Osteocyte (in vitro differentiated cells): ENCODE measurements around the gene STMN1. TPM values are rescaled to one million over a fixed set of nuclear protein-coding genes. Genes with fewer than 3 reads are reported as not detected.

Experiments
- DNase-seq: peaks from one replicate; pipeline ENCODE4 v3.0.0; 2021; ENCODE audit warnings: mixed read lengths; ENCODE audit not compliant: unreplicated experiment; ENCODE audit errors: extremely low spot score
- H3K27ac Mint-ChIP-seq: one replicate; pipeline ENCODE4 v1.8.0; 2021; ENCODE audit warnings: mild to moderate bottlenecking, mixed read lengths; ENCODE audit not compliant: unreplicated experiment
- H3K27me3 Mint-ChIP-seq: one replicate; pipeline ENCODE4 v1.8.0; 2021; ENCODE audit warnings: mixed read lengths; ENCODE audit not compliant: unreplicated experiment
- H3K36me3 Mint-ChIP-seq: one replicate; pipeline ENCODE4 v1.8.0; 2021; ENCODE audit warnings: mixed read lengths; ENCODE audit not compliant: unreplicated experiment
- H3K4me1 Mint-ChIP-seq: one replicate; pipeline ENCODE4 v1.8.0; 2021; ENCODE audit warnings: mixed read lengths; ENCODE audit not compliant: unreplicated experiment
- H3K4me3 Mint-ChIP-seq: one replicate; pipeline ENCODE4 v1.8.0; 2021; ENCODE audit warnings: mild to moderate bottlenecking, moderate library complexity, mixed read lengths; ENCODE audit not compliant: unreplicated experiment
- H3K9me3 Mint-ChIP-seq: one replicate; pipeline ENCODE4 v1.8.0; 2021; ENCODE audit warnings: mixed read lengths; ENCODE audit not compliant: unreplicated experiment
- CTCF ChIP-seq: fragments of 200-600 bp; sonication (generic); IDR thresholded peaks from 2 replicates; pipeline ENCODE4 v1.5.0; 2021; ENCODE audit warnings: antibody characterized with exemption, mild to moderate bottlenecking, moderate library complexity
- total RNA-seq: library from RNA; stranded (reverse); gene quantifications from 2 replicates; pipeline ENCODE4 v1.2.1, GENCODE V29; 2021

Gene STMN1
- total RNA-seq, 1 donor from 2014 or later = 255 TPM

GRCh38 chr1:25917996-25918395 lies 11.8 kb upstream of the STMN1 start:
- Mint-ChIP-seq H3K4me3 (no peak overlapping the region), H3K36me3 (no peaks in the 10 kb centered on the region), H3K27me3 (no peaks in the 10 kb centered on the region), H3K9me3 (no peaks in the 10 kb centered on the region), H3K27ac (no peak overlapping the region), H3K4me1 (peaks cover 10% of the 10 kb centered on the region)
- DNase-seq = no peak
- no peak for TF ChIP-seq CTCF

- no peaks in the 10 kb centered on the region for H3K9me3 Mint-ChIP-seq
- no peaks in the 10 kb centered on the region for H3K27me3 Mint-ChIP-seq
- DNase-seq = no peak
- H3K36me3 Mint-ChIP-seq = no peaks in the 10 kb centered on the region
- no peak overlapping the region for H3K27ac Mint-ChIP-seq
- peaks cover 11% of the 10 kb centered on the region for H3K4me1 Mint-ChIP-seq
- no peak overlapping the region for H3K4me3 Mint-ChIP-seq
- TF ChIP-seq CTCF = no peak
Observed at GRCh38 chr1:25916460-25916859, 10.2 kb upstream of the STMN1 start.

- H3K4me1 Mint-ChIP-seq = peaks cover 11% of the 10 kb centered on the region
- no peak for TF ChIP-seq CTCF
- DNase-seq = no peak
- H3K9me3 Mint-ChIP-seq = no peaks in the 10 kb centered on the region
- H3K4me3 Mint-ChIP-seq = no peak overlapping the region
- no peaks in the 10 kb centered on the region for H3K36me3 Mint-ChIP-seq
- no peak overlapping the region for H3K27ac Mint-ChIP-seq
- H3K27me3 Mint-ChIP-seq = no peaks in the 10 kb centered on the region
Observed at GRCh38 chr1:25914074-25914995, 8.1 kb upstream of the STMN1 start.

DNA sequence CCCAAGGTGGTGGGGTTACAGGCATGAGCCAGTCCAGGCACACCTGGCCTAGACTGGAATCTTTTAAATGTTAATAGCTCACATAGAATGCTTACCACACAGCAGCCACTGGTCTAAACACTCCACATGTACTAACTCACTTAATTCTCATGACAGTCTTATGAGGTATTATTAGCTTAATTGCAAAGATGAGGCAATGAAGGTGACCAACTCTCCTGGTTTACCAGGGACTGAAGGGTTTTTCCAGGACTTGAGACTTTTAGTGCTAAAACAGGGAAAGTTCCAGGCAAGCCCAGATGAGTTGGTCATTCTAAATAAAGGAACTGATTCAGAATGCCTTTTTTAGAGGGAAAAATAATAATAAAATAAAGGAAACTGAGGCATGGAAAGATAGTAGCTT lies 7.0 kb upstream of the STMN1 start:
- no peak for DNase-seq
- no peak for TF ChIP-seq CTCF
- H3K4me3 Mint-ChIP-seq = no peak overlapping the region
- H3K9me3 Mint-ChIP-seq = no peaks in the 10 kb centered on the region
- no peak overlapping the region for H3K27ac Mint-ChIP-seq
- no peaks in the 10 kb centered on the region for H3K36me3 Mint-ChIP-seq
- no peaks in the 10 kb centered on the region for H3K27me3 Mint-ChIP-seq
- H3K4me1 Mint-ChIP-seq = peaks cover 11% of the 10 kb centered on the region

DNA sequence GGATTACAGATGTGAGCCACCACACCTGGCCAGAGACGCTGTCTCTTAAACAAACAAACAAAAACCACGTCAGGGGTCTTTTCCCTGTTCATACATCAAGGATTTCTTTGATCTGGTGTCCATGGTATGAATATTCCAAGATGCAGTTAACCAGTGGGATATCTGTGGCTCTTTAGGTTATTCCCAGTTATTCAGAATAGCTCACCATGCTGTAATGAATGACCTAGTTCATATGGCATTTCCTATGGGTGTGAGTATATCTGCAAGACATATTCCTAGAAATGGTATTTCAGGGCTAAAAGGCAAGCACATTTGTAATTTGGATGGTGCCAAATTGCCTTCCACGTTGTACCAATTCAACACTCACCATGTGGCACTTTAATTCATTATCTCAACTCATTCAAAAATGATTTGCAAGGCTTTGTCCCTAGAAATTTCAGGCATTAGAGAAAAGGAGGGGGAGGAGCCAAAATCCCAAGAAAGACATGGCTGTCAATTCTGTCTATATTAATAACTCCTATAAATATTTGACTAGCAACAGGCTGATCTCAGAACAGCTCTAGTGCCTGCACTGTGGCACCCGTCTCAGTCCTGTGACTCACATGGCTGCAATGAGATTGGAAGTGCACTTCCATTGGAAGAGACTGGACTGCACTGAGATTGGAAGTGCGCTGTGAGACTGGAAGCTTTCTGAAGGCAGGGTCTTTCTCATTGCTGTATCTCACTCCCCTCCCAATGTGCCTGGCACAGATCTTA lies 6.0 kb upstream of the STMN1 start:
- Mint-ChIP-seq H3K27me3 (no peaks in the 10 kb centered on the region), H3K4me1 (peaks cover 11% of the 10 kb centered on the region), H3K36me3 (no peaks in the 10 kb centered on the region), H3K4me3 (no peak overlapping the region), H3K9me3 (no peaks in the 10 kb centered on the region), H3K27ac (no peak overlapping the region)
- no peak for DNase-seq
- TF ChIP-seq CTCF = no peak
